CD4-positive, alpha-beta T cell treated with Interleukin-4 for 4 hours (primary cell): Measurements from ENCODE around the gene USP5.
A peak's percentile ranks its signal among the peaks of the same experiment; 100 is the strongest.
"Not testable (repeated sequence)": the region's sequence is repeated elsewhere in the genome, so short reads cannot be mapped to it uniquely, and the experiment has no call there.

ENCODE experiments used
- DNase-seq: peaks from one replicate; pipeline ENCODE4 v3.0.0-alpha.2; 2020

Gene USP5

DNA sequence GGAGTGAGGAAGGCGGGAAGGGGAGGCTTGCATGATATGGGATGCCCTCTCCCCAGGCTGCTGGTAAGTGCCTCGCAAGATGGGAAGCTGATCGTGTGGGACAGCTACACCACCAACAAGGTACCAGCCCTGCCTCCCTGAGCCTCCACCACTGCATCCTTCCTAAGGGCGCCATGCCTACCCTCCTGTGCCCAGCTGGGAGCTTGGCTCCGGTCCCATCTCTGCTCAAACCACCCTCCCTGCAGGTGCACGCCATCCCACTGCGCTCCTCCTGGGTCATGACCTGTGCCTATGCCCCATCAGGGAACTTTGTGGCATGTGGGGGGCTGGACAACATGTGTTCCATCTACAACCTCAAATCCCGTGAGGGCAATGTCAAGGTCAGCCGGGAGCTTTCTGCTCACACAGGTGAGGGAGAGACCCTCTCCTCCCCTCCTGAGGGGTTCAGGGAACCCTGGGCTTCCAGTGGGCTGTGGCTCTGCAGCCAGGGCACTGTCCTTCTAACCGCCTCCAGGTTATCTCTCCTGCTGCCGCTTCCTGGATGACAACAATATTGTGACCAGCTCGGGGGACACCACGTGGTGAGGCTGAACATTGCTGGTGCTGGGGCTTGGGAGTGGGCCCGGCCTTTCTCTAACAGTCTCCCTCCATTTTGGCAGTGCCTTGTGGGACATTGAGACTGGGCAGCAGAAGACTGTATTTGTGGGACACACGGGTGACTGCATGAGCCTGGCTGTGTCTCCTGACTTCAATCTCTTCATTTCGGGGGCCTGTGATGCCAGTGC, 8.6 kb upstream of the USP5 start:
- DNase-seq, result no peak

DNA sequence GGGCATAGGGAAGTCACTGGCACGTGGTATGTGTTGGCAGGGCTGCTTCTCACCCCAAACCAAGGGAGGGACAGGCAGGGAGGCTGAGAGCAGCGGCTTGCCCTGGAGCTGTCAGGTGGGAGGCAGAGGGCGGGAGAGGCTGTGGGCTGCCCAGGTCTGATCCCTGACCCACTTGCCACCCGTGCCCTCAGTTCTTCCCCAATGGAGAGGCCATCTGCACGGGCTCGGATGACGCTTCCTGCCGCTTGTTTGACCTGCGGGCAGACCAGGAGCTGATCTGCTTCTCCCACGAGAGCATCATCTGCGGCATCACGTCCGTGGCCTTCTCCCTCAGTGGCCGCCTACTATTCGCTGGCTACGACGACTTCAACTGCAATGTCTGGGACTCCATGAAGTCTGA, 6.6 kb upstream of the USP5 start:
- no peak for DNase-seq

DNA sequence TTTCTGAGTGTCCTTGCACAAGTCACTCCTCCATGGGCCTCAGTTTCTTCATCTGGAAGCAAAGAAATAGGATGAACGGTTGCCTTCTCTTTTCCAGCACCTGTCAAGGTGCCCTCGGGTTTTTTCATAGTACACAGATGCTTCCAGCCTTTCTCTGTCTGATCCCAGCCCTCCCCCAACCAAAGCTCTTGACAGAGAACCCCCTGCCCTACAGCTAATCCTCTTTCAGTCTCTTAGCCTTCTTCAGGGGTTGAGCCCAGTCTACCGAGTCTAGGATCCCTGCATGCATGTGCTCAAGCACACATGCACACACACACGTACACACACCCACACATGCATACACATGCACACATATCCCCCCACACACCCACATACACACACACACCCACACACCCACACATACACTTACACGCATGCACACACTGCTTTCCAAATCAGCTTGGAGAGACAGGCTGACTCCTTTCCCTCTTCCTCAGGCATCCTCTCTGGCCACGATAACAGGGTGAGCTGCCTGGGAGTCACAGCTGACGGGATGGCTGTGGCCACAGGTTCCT, 5.6 kb upstream of the USP5 start:
- no peak for DNase-seq

GRCh38 chr12:6847676-6848075, 4.3 kb upstream of the USP5 start:
- no peak for DNase-seq

DNA sequence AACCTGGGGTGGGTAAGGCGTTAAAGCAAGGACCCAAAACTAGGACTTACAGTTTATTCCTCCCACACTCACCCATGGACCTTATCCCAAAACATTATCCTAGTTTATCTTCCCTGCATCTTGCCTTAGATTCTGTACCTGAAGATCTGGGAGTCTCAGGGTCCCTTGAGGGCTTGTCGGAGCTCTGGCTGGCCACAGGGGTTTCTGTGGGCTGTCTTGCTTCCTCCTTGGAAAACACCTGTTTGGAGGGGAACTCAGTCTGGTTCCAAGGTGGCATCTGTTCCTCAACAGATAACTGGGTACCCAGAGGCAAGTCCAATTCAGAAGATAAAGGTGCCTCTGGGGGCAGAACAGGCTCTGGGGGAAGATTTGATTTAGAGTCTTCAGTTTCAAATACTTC, 2.5 kb upstream of the USP5 start:
- DNase-seq, result no peak

- DNase-seq, result no peak
Observed at GRCh38 chr12:6849976-6850560, 1.9 kb upstream of the USP5 start.

DNA sequence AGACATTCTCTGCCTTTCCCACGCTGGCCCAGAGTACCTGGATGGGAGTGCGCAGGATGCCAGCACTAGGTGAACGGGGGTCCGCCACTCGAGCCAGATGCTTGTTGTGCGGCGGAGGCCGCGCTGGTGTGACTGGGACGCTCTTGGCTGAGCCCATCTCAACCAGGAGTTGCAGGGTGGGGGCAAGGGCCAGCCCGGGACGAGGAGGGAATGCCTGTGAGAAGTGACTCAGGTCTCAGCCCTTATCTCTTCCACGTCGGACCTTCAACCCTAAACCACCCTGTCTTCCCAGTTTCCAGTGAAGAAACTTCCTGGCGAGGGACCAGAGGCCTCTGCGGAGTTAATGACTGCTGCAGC, 1.2 kb upstream of the USP5 start:
- no peak for DNase-seq

DNA sequence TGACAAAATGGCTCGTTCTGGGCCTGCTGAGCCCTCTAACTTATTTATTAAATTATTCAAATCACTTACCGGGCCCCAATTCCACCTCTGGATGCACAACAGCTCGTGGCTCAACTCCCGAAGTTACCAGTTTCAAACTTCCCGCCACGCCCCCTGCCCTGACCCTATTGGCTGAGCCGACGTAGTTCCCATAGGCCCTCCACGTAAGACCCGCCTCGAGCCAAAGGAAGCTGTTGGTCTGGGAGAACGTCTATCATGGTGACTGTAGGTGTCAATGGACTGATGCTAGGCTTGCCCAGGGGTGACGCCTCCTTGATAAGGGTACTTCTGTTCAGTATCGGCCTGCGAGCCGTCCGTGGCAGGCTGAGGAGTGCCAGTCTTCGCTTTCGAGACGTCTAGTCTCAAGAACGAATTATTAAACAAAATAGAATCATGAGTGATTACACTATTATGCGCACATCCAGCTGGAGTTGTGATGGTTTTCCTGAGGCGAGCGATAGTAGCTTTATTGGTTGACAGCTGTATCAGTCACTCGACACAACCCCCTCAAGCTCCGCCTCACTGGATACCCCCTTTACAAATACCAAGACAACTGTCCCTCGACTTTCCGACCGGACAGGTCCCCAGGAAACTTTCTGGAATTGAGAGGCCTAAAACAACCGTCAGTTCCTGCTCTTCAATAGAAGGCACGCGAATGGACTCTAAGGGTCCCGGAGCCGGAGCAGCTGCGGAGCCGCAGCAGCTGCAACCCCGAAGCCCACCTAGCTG, 613 bp upstream of the USP5 start, which contains the start of gene CDCA3:
Gene CDCA3 (minus strand): TSS at position 134 of the 768 bp plus-strand sequence. CDS start 334 bp downstream, outside the sequence.
- DNase-seq, result peak; percentile 97

DNA sequence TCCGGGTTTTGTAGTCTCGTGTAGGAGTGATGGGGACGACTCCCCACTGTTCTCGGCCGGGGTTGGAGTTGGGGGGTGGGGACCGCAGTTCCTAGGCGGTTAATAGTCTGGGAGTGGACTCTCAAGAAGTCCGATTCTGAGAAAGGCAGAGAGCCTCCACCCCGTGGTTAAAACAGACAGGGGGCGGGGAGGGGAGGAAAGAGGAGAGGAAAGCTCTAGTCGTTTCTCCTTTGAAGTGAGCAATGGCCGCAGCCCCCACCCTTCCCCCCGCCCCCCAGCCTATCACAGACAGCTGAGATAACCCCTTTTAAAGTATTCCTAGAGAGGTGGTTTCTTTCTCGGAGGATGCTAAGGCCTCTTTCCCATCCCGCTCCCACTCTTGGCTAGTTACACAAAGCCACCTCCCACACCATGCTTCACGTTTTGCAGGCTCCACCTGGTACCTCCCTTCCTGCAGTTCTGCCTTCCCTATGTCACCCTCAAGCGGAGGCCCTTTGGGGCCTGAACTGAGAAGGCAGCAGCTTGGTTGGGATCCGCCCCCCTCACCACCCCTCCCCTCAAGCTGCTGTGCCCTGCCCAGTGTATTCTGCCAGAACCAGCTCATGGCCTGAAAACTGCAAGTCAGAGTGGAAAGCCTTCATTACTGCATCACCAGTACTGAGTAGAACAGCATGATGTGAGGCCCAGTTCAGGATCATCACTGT, 853 bp downstream of the USP5 start:
- peak; percentile 73 for DNase-seq

- DNase-seq, result no peak
Observed at GRCh38 chr12:6853626-6854025, 1.7 kb downstream of the USP5 start.

DNA sequence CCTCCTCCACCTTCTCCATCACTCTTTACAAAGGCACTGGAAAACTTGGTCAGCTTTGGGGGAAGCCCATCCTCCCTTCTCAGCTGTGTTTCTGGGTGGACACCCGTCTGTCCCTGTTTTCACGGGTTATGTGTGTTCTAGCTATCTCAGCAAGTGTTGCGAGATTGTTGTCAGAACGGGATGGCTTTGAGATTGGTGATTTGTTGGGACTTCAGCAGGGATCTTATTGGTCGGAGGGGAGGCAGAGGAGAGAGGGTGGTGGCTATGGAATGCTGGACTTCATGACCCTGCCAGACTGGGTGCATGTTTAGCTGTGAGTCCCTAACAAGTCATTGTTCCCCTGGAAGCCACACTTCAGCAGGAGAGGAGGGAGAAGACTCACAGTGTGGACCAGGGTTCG, 2.1 kb downstream of the USP5 start:
- DNase-seq, result no peak

GRCh38 chr12:6855322-6855721, 3.4 kb downstream of the USP5 start:
- no peak for DNase-seq

GRCh38 chr12:6858799-6859198, 6.8 kb downstream of the USP5 start:
- DNase-seq, result no peak

DNA sequence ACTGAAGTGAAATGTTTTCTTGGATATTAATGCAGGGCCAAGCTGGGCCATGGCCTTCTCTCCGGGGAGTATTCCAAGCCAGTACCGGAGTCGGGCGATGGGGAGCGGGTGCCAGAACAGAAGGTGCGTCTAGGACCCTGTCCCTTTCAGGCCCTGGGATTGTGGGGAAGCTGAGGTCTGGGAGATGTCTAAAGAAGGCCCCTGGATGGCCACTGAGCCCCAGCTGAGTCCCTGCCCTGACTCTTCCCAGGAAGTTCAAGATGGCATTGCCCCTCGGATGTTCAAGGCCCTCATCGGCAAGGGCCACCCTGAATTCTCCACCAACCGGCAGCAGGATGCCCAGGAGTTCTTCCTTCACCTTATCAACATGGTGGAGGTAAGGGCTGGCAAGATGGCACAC, 8.2 kb downstream of the USP5 start:
- no peak for DNase-seq

DNA sequence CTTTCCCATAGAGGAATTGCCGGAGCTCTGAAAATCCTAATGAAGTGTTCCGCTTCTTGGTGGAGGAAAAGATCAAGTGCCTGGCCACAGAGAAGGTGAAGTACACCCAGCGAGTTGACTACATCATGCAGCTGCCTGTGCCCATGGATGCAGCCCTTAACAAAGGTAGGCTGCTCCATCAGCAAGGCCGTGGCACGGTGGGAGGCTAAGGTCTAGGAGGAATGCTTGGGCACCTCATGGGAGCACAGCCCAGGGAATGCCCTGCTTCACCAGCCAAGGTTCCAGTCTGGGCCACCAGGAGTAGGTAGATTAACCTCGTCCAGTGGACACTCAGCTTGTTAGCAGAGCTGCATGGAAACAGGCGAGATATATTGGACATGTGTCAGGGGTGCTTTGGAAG, 9.0 kb downstream of the USP5 start:
- no peak for DNase-seq

DNA sequence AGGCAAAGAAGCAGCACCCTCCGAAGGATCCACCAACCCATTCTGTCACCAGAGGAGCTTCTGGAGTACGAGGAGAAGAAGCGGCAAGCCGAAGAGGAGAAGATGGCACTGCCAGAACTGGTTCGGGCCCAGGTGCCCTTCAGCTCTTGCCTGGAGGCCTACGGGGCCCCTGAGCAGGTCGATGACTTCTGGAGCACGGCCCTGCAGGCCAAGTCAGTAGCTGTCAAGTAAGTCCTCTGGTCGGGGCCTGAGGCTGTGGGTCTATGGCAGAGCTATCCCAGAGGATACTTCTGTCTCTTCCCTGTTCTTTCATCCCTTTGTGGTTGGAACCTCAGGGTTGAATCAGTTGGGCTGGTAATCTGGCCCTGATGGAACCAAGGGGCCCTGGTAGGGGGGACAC, 9.4 kb downstream of the USP5 start:
- no peak for DNase-seq

DNA sequence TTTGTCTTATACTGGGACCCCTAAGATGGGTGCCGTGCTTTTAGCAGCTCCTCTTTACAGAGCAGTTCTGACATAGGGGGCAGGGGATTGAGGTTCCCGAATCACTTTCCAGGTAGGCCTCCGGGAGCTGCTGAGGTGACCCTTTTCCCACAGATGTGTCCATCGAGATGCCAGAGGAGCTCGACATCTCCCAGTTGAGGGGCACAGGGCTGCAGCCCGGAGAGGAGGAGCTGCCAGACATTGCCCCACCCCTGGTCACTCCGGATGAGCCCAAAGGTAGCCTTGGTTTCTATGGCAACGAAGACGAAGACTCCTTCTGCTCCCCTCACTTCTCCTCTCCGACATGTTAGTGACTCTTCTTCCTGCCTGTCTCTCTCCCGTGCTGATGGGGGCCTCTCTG, 11.1 kb downstream of the USP5 start:
- no peak for DNase-seq

GRCh38 chr12:6863586-6864321, 11.8 kb downstream of the USP5 start:
- no peak for DNase-seq

DNA sequence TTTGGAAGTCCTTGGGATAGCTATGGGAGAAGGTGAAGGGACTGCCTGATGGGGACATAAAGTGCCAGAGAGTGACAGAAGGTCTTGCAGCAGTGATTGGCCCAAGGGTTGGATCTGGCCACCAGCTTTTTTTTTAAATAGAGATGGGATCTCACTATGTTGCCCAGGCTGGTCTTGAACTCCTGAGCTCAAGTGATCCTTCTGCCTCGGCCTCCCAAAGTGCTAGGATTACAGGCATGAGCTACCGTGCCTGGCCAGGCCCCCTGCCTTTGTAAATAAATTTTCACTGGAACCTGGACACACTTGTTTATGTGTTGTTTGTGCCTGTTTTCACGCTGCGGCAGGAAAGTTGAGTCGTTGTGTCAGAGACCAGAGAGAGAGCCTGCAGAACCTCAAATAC, 13.4 kb downstream of the USP5 start:
- not testable (repeated sequence) for DNase-seq

DNA sequence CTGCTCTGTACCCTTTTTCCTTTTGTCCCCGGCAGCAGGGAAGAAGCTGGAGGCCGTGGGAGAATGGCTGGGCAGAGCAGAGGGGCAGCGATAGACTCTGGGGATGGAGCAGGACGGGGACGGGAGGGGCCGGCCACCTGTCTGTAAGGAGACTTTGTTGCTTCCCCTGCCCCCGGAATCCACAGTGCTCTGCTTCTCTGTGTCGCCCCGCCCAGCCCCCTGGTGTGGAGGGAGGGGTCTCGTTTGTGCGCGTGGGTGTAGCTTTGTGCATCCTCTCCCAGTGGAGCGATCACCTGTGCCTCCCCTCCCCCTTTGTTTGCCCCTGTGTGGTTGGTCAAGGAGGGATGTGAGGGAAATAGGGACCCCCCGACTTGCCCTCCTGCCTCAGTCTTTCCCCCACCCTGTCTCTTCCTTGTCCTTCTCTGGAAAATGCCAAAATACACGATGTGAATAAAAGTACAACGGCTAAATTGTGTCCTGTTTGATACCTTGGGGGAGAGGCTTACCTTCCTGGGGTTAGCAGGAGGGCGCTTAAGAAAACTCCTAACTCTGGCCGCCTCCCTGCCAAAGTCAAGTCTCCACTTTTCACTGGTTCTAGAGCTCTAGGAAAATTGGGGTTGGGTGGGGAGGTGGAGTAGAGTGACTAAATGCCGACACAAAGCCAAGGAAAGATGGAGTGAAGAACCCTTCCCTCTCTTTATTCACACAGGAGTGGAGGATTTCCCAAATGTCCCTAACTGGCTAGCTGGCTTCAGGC, 14.4 kb downstream of the USP5 start:
- DNase-seq, result no peak

DNA sequence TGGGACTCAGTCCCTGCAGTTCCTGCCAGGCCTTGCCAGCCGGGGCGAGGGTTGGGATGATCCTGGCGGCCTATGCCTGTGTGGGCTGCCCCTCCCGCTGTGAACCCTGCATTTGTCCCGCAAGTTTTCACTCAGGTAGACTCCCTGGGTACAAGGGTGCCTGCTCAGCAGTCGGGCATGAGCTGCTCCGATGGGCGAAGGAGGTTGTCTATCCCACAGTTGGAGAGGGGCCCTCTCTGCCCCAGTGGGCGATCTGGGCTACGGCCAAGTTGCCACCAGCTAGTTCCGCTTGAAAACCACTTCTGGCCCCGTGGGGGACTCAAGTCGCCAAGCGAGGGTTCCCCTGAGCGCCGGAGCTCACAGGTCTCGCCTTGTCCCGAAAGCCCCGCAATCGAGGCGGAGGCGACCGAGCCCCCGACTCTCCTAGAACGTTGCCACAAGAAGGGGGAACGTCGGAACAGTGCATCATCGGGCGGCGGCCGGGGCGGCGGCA, 15.0 kb downstream of the USP5 start:
- no peak for DNase-seq
